ENCODE data around the gene HIVEP3. TPM values are rescaled to one million over a fixed set of nuclear protein-coding genes. Genes with fewer than 3 reads are reported as not detected.
A peak's percentile ranks its signal among the peaks of the same experiment; 100 is the strongest.

Gene HIVEP3
- polyA plus RNA-seq, 1 of the 3 experiments (the other 2 are of a cell fraction): 6.4 TPM

GRCh38 chr1:41499591-41499990 lies 419.1 kb downstream of the HIVEP3 start:
- Histone ChIP-seq H3K9ac (no peak overlapping the region), H3F3A (replicated peaks; ENCODE audit: insufficient read depth) (peaks cover 7% of the 10 kb centered on the region), H3K27me3 (ENCODE audit: insufficient read depth) (no peaks in the 10 kb centered on the region), H3K36me3 (replicated peaks in 1 of 2; ENCODE audit: control insufficient read depth in 1 of 2, insufficient read depth in 2 of 2, low read length in 1 of 2) (no peaks in the 10 kb centered on the region), H3K27ac (ENCODE audit: low read depth in 2 of 2, low read length in 1 of 2) (peak overlapping the region in 1 of 2 experiments; percentile 8; a peak in 1 of 4 replicates), H3K79me2 (ENCODE audit: insufficient read depth) (no peaks in the 10 kb centered on the region), H3K9me3 (no peaks in the 10 kb centered on the region), H3K4me3 (ENCODE audit: low read depth in 2 of 2, low read length in 1 of 2) (no peak overlapping the region), H3K9me2 (no peaks in the 10 kb centered on the region), H3K4me1 (ENCODE audit: control insufficient read depth in 1 of 2, insufficient read depth in 2 of 2, low read depth in 1 of 2, low read length in 1 of 2) (peaks cover 22 to 75% of the 10 kb centered on the region in 2 experiments), H4K20me1 (ENCODE audit: insufficient read depth) (no peaks in the 10 kb centered on the region), H2AFZ (ENCODE audit: low read depth) (no peak overlapping the region), H3K4me2 (no peak overlapping the region)
- POLR2A ChIA-PET: no interaction called here
- CTCF ChIA-PET: interaction anchor here (1.2 to 2.3 kb wide), 4 partner anchors 14 to 82 kb away, joined by 4 to 8 read pairs (median 6); no protein-coding TSS in a partner anchor
- DNase-seq: no peak
- TF ChIP-seq FOSL2 (IDR thresholded peaks at IDR 0.05; ENCODE audit: borderline replicate concordance, low read depth) (no peak), SIN3A (IDR thresholded peaks at IDR 0.05; ENCODE audit: borderline replicate concordance, low read depth, low read length) (no peak), MAX (IDR thresholded peaks at IDR 0.05; ENCODE audit: low read depth) (no peak), EP300 (IDR thresholded peaks at IDR 0.05; ENCODE audit: borderline replicate concordance in 1 of 2, low read depth in 1 of 2, low read length in 1 of 2) (no peak), POLR2AphosphoS5 (IDR thresholded peaks at IDR 0.05; ENCODE audit: low read depth, low read length) (no peak), CHD2 (IDR thresholded peaks at IDR 0.05; ENCODE audit: low read length, partially characterized antibody) (no peak)
- WGBS (ENCODE audit: low lambda C conversion rate): 86% methylated on average over 2 of the region's 2 CpGs

GRCh38 chr1:41498804-41499203 lies 419.9 kb downstream of the HIVEP3 start:
- Histone ChIP-seq H3K9me3 (no peaks in the 10 kb centered on the region), H3K9me2 (no peaks in the 10 kb centered on the region), H3K79me2 (ENCODE audit: insufficient read depth) (no peaks in the 10 kb centered on the region), H3K27ac (ENCODE audit: low read depth in 2 of 2, low read length in 1 of 2) (peak overlapping the region in 1 of 2 experiments; percentile 34; a peak in 1 of 4 replicates), H4K20me1 (ENCODE audit: insufficient read depth) (no peaks in the 10 kb centered on the region), H3K27me3 (ENCODE audit: insufficient read depth) (no peaks in the 10 kb centered on the region), H3K4me3 (ENCODE audit: low read depth in 2 of 2, low read length in 1 of 2) (no peak overlapping the region), H3K9ac (no peak overlapping the region), H3F3A (replicated peaks; ENCODE audit: insufficient read depth) (peaks cover 3% of the 10 kb centered on the region), H3K36me3 (replicated peaks in 1 of 2; ENCODE audit: control insufficient read depth in 1 of 2, insufficient read depth in 2 of 2, low read length in 1 of 2) (no peaks in the 10 kb centered on the region), H2AFZ (ENCODE audit: low read depth) (no peak overlapping the region), H3K4me2 (no peak overlapping the region), H3K4me1 (ENCODE audit: control insufficient read depth in 1 of 2, insufficient read depth in 2 of 2, low read depth in 1 of 2, low read length in 1 of 2) (peaks cover 22 to 67% of the 10 kb centered on the region in 2 experiments)
- POLR2A ChIA-PET: no interaction called here
- no peak for DNase-seq
- WGBS (ENCODE audit: low lambda C conversion rate): 41% methylated on average over 9 of the region's 12 CpGs
- CTCF ChIA-PET: interaction anchor here (1.1 to 2.3 kb wide), 5 partner anchors 15 to 81 kb away, joined by 3 to 8 read pairs (median 4); no protein-coding TSS in a partner anchor
- peak; percentile 55; the same call in 1 of the 2 replicates for TF ChIP-seq USF1 (IDR thresholded peaks at IDR 0.05; ENCODE audit: borderline replicate concordance, low read depth)
- TF ChIP-seq YY1 (IDR thresholded peaks at IDR 0.05; ENCODE audit: low read depth): no peak
- no peak for TF ChIP-seq FOXJ3 (CRISPR knock-in tag; IDR thresholded peaks at IDR 0.05)
- TF ChIP-seq RFX5 (IDR thresholded peaks at IDR 0.05; ENCODE audit: low read length): no peak
- TF ChIP-seq TAF1 (IDR thresholded peaks at IDR 0.05; ENCODE audit: borderline replicate concordance, low read depth, low read length): no peak
- TF ChIP-seq NFIC (IDR thresholded peaks at IDR 0.05; ENCODE audit: borderline replicate concordance): peak; percentile 93
- no peak for TF ChIP-seq SIN3A (IDR thresholded peaks at IDR 0.05; ENCODE audit: borderline replicate concordance, low read depth, low read length)
- peak; percentile 93 for TF ChIP-seq TCF12 (IDR thresholded peaks at IDR 0.05)
- TF ChIP-seq IRF3 (IDR thresholded peaks at IDR 0.05; ENCODE audit: low read depth, low read length): no peak
- peak; percentile 80 for TF ChIP-seq MAX (IDR thresholded peaks at IDR 0.05; ENCODE audit: low read depth)
- TF ChIP-seq SMC3 (IDR thresholded peaks at IDR 0.05; ENCODE audit: low read depth, low read length): no peak
- no peak for TF ChIP-seq ZBTB33 (IDR thresholded peaks at IDR 0.05; ENCODE audit: borderline replicate concordance, low read depth)
- TF ChIP-seq USF2 (IDR thresholded peaks at IDR 0.05; ENCODE audit: borderline replicate concordance, low read depth, low read length): no peak
